ENCODE measurements around the gene SH2D1A.
"Not testable (repeated sequence)": the region's sequence is repeated elsewhere in the genome, so short reads cannot be mapped to it uniquely, and the experiment has no call there.

Gene SH2D1A

DNA sequence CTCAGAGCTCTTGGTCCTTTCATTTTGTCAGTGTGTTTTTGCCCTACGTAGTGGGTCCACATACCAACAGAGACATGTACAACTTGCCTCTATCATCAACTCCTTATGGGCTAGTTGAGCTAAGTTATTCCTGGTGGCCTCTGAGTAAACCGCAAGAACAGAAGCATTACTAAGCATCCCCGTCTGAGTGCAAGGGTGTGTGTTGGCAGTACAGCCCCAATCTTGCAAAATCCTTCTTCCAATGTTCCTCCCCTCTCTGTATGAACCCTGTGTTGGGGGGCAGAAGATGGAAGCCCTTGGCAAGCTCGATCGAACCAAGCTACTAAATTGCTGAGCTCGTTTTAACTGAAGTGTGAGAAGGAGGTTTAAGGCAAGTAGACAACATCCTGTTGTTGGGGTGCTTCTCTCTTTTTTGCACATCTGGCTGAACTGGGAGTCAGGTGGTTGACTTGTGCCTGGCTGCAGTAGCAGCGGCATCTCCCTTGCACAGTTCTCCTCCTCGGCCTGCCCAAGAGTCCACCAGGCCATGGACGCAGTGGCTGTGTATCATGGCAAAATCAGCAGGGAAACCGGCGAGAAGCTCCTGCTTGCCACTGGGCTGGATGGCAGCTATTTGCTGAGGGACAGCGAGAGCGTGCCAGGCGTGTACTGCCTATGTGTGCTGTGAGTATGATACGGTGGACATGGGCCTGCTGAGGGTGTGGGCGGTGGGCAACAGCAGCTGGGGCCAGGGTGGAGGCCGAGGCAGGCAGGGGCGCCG, at the start of gene SH2D1A:
TSS of gene SH2D1A (plus strand) at position 447 of the 760 bp plus-strand sequence. CDS start at position 527, 80 bp downstream.
- DNase-seq, result no peak

DNA sequence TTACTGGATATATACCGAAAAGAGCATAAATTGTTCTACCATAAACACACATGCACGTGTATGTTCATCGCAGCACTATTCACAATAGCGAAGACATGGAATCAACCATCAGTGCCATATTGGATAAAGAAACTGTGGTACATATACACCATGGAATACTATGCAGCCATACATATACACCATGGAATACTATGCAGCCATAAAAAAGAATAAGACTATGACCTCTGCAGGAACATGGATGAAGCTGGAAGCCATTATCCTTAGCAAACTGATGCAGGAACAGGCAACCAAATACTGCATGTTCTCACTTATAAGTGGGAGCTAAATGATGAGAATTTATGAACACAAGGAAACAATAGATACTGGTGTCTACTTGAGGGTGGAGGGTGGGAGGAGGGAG, 47.0 kb upstream of the SH2D1A start:
- not testable (repeated sequence) for DNase-seq

DNA sequence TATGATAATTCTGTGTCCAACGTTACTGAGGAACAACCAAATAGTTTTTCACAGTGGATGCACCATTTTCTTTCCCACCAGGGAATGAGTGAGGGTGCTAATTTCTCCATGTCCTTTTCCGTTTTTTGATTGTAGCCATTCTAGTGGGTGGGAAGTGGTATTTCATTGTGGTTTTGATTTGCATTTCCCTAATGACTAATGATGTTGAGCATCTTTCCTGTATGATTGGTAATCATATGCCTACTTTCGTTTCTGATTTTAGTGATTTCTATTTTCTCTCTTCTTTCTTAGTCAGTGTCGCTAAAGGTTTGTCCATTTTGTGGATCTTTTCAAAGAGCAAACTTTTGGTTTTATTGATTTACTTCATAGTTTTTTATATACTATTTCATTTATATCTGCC, 46.0 kb upstream of the SH2D1A start:
- DNase-seq, result no peak

DNA sequence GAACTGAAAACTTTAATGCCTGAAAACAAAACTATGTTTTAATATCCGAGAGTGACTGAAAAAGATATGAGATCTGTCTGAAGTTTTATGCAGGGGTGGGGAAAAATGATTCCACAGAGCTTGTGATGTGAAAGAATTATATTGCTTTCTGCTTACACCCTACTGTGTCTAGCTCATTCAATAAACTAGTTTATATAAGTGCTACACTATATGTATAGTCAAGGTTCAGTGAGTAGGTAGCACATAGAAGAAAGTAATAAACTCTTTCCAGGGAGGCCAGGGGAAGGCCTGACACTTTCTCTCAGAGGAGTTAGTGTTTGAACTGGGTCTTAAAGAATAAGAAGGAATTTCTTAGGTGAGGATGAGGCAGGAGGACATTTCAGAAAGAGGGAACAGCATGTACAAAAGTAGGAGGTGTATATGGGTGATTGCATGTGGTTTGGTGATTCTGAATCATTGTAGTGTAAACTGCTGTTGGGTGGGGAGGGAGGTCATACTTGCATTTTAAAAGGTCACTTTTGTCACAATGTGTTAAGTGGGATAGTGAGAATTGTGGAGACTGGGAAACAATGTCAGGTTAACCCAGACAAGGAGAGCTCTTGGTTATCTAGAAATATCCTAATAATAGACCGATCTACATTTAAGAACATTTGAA, 39.0 kb upstream of the SH2D1A start:
- DNase-seq, result no peak

DNA sequence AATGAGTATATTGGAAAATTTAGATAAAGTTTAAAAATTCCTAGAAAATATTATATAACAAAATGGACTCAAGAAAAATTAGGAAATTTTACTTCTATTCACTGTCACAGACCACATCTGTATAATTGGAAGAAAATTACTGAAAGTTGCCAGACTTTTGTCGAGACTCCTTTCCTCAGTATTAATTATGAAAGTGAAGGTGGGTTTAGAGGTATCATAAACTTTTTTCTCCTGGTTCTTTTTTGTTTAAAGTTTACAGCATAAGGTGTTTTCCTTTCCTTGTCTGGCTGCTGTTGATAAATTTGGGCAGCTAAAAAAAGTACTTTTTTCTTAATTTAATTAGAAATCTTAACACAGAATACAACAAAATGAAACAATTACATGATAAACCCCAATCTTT, 20.6 kb upstream of the SH2D1A start:
- DNase-seq, result no peak

DNA sequence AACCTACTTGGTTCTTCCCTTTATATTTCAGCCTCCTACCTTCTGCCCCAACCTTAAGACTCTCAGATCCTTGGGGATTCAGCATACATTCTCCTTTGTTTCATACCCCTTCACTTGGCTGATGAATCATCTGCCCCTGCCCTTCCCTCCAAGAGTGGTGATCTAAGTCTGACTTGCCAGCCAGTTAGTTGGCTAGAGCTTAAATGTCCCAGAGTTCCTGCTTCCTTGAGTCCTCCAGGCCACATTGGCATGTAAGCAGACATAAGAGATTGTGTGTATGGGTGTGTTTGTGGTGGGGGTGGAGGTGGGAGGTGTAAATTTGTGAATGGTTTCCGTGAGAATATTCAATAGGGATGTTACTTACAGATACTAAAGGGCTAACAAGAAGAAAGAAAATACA, 17.6 kb upstream of the SH2D1A start:
- no peak for DNase-seq

DNA sequence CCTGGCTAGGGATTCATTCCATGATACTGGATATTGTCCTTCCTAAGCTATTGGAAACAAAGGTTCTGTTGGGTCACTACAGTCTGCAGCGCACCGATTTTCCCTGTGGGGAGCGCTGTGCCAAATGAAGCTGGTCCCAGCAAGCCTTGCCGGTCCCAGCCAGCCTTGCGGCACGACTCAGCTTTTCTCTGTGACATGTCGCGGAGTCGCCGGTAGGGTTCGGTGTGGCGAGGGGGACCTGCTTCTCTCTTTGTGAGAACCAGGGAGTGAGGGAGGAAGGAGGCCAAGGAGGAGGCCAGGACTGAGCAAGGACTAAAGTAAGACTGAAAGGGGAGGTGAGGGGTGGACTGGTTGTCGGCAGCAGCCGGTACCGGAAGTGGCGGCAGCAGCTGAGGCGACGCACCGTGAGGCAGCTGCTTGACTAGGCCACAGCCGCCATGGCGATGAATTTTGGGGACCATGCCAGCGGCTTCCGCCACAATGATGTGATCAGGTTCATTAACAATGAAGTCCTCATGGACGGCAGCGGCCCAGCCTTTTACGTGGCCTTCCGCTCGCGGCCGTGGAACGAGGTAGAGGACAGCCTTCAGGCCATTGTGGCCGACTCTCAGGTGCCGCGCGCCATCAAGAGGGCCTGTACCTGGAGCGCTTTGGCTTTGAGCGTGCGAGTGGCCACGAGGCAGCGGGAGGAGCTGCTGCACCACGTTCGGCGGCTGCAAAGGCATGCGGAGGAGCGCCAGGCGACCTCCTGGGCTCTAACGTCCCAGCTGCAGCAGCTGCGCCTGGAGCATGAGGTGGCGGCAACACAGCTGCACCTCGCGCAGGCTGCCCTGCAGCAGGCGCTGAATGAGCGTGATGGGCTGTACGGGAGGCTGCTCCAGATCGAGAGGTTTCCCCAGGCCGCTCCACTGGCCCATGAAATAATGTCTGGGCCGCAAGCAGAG, 13.6 kb upstream of the SH2D1A start, which contains the start of gene TEX13D:
TSS of gene TEX13D (plus strand) at position 180 of the 944 bp plus-strand sequence. CDS start at position 438, 258 bp downstream.
- no peak for DNase-seq

DNA sequence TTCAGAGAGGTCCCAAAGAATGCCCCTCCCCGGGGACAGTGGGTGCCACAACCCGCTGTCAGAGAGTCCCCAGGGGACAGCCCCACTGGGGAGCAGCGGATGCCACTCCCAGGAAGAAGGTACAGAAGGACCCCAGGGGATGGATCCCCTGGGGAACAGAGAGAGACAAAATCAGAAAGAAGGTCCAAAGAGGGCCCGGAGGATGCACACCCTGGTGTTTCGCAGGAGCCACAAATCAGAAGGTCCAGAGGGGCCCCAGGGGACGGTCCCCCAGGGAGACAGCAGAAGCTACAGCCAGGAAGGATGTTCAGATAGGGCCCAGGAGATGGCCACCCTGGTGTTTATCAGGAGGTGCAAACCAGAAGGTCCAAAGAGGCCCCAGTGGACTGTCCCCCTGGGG, 12.5 kb upstream of the SH2D1A start:
- DNase-seq, result no peak

DNA sequence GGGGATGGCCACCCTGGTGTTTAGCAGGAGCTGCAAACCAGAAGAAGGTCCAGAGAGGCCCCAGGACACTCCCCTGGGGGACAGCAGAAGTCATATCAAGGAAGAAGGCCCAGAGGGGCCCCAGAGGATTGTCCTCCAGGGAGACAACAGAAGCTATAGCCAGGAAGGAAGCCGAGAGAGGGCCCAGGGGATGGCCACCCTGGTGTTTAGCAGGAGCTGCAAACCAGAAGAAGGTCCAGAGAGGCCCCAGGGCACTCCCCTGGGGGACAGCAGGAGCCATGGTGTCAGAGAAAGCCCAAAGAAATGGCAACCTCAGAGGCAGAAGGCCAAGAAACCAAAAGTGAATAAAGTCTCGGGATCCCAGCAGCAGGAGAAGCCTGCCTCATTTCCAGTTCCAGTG, 11.8 kb upstream of the SH2D1A start:
- not testable (repeated sequence) for DNase-seq

DNA sequence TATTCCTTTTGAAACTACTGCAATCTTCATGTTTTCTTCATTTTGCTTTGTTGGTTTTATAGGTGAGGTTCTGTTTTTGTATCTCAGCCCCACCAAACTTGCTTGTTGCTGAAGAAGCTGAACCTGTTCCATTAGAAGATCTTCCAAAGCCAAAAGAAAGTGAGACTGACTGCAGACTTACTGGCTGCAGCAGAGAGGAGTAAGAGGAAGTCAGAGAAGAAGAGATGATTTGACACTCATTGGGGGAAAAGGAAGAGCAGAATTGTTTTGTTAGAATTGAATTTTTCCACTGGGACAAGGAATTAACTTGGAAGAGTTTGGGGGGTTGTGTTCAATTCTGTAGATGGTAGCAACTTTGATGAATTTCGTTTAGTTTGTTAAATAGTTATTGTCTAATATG, 10.8 kb upstream of the SH2D1A start:
- no peak for DNase-seq

DNA sequence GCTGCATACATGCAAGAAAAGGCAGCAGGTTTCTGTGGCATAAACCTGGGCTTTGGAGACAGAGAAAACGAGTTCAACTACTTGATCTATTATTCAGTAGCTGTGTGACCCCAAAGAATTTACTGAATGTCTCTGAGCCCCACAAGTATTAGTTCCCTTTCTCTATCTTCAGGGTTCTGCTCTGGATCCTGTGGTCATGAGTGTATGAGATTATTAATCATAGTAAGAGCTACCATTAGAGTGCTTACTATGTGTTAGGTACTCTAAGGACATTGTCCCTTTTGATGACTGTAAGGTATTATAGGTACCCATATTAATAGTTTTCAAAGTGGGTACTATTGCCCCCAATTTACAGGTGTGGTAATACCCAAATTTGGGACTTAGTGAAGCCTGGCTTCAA, 8.4 kb upstream of the SH2D1A start:
- no peak for DNase-seq

DNA sequence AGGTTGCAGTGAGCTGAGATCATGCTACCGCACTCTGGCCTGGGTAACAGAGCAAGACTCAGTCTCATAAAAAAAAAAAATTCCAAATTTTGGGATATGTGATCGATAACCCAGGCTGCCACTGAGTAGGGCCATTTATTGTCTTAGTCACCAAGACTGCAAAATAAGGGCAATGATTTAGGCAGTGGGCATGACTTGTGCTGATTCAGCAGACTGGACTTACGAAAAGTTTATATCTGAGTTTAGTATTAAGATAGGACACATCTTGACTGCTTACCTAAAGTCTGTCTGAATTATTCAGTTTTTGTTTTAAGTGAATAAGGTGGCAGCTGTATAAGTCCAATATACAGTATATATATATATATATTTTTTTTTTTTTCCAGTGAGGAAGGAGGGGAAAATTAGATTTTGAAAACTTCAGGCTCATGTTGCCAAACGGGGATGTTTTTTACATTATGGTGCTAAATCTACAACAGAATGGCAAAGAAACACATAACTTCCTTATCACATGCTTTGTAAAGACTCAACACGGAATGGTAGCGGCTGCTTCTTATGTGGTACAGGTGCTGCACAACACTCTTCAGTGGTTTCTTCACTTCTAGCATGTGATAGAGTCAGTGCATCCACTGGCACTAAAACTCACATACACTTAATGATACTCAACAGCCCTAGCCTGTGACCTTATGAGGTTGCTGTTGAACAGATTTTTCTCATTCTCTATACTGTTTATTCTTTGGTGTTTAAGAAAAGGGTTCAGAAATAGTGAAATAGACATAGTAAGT, 7.4 kb upstream of the SH2D1A start:
- no peak for DNase-seq

DNA sequence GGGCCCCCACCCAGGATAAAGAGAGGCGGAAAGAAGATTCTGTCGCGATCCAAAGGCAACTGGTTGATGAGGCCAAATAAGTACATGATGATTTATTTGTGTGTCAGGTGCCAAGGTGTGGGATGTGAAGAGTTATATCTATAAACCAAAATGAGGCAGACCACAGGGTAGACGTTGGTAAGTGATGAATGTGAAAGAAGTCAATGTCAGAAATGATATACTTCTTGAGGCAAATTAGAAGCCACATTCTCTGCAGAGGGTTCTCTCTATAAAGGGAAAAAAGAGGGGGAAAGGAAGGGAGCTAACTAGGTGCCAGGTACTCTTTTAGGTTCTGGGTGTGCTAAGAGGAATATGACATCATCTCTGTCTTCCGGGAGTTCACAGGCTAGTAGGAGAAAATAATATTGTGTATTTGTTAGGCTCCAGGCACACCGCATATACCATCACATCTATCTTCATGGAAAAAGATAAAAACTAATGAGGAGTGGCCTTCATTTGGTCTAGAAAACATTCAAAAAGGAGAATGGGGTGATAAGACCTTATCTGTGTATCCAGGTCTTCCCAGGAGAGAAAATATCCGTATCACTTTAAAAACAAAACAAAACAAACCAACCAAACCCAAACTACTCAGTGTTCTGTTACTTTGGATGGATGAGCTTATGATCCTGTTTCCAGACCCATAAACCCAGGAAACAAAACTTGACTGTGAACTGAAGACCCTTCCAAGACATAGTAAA, 4.8 kb upstream of the SH2D1A start:
- DNase-seq, result no peak

DNA sequence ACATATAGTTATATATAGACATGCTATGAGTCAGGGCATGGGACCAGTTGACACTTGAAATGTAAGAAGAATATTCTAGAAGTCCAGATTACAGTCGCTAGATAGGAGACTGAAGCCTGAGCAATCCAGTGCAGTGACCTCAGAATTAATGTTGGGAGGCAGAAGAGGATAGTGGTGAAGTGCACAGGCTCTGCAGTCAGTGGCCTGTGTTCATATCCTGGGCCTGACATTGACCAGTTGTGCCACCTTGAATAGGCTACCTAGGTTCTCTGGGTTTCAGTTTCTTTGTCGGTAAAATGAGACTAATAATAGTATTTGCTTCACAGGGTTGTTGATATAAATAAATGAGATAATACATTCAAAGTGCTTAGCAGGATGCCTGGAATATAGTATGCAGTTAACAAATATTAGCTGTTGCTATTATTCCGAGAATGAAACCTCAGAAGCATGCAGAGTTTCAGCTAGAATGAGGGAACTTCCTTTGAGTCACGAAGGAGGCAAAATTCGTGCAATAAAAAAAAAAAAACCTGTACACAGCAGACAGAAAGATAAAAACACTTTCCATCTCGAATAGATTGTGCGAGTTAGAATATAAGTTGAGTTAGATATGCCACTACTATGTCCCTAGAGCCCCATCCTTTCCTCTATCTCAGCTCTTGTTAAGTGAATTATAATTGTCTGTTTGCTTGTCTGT, 4.0 kb upstream of the SH2D1A start:
- DNase-seq, result no peak

DNA sequence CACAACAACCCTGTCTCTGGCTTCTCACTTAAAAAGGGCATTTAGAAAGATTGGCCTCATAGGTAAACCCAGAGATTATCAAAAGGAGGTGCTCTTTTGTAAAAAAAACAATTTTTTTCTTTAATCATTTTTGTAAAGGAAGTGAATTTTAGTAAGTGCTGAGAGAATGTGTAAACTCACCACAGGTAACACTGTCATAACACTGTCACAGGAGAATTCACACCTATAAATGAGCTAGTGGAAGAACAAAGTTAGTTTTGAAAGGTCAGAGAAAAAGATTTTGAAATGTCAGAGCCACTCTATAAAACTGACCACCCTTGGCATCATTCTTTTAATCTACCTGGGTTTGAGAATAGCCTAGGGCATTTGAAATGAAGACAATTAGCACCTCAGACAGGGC, 3.3 kb upstream of the SH2D1A start:
- no peak for DNase-seq

DNA sequence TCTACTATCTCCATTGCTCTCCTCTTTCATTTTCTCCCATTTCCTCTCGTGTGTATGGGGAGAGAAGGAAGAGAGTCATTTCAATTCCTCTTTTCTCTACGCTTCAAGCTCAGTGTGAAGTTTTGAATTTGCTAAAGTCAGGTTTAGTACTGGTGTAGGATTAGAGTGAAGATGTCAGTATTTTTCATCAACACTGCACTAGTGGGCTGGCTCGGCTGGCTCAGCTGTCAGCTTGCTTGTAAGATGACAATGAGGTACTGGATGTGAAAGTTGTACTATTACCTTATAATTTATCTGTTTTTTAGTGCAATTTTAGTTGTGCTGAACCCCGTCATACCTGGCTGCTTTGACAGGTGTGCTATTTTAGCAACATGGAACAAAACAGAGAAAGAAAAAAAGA, 2.1 kb upstream of the SH2D1A start:
- DNase-seq, result no peak

DNA sequence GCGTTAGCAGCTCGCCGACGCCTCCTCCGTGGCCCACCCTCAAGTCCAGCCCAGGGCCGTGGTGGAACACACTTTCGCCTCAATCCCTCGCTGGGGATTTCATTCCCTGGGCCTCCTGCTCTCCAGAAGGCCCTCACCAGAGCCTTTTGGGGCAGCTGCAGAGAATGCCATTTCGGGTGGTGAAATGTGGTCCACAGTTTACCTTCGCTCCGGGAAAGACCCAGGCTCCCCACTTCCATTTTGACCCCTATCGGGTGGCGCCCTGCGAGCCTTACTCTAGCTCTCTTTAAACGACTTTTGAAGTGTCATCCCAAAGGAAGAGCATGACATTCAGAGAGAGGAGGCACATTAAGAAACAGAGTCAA, 496 bp downstream of the SH2D1A start:
- DNase-seq, result no peak

DNA sequence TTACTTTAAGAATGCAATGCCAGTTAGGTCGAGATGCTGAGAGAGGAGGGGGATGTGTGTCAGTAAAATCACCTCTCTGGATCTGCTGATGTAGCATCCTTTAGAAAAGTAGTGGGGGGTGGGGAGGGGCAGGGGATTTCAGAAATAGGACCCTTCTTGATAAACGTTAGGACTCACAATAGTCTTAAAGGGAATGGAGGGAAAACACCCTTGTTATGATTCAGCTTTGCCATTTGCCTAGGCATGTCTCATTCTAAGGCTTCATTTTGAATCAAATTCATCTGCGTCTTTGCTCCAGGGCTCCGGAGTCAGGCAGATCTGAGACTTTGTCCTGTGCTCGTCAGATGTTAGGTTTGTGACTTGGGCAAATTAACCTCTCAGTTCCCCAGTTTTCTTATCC, 879 bp downstream of the SH2D1A start:
- no peak for DNase-seq

DNA sequence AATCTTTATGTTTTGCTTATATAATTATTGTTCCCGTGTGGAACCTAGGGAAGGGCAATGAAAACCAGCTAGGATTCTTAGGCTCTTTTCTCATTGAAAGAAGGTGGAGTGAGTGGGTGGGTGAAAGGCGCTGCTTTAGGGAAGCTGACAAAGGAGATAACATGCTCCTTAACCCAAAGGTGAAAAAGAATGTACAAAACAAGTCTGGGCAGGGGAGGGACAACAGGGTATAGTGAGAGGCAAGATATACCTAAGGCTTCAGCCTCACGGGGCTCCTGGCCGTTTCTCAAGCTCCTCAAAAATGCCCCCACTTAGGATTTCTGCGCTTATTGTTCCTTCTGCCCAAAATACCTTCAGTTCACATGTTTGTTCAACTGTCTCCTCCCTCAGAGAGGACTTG, 1.8 kb downstream of the SH2D1A start:
- no peak for DNase-seq

DNA sequence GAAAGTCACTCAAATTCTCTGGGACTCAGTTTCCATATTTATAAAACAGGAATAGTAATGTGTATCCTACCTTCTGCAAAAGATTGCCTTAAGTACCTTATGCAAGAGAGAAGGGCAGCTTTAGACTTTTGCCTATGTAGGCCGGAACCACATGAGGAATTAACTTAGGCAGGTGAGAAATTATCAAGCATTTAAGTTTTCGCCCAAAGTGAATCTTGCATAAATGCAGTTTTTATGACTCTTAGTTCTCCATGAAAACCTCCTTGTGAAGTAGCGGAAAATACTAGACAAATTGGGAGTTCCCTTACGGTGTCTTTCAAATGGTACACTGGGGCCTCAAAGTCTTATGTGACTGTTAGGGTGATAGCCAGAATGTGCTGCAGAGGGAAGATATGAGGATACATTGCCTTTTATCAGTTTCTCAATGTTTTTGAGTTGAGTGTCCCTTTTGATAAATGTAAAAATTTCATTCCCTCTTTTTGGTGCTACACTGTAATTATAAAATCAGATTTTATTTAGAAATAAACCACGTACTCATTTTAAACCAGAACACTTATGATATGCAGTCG, 2.6 kb downstream of the SH2D1A start:
- DNase-seq, result no peak

DNA sequence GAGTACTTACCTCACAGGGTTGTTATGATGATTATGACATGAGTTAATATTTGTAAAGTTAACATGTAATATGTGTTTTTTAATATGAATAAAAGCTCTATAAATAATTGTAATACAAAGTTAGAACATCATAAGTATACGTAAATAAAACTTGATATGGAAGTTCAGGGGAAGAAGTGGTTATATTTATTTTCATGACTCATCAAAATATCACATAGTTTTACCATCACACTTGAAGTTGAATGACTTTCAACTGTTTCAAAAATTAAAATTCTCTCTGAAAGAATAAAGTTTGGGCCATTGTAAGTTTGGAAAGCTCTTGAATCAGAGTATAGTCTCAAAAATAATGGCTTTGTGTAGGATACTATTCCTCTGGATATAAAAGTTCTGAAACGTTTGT, 8.3 kb downstream of the SH2D1A start:
- DNase-seq, result no peak

All from HCEC 1CT (cell line).